Activated naive CD8-positive, alpha-beta T cell (primary cell): ENCODE measurements around the gene SOX21.
"Not testable (repeated sequence)": the region's sequence is repeated elsewhere in the genome, so short reads cannot be mapped to it uniquely, and the experiment has no call there.

ENCODE experiments used
- H3K27ac Mint-ChIP-seq: one replicate; pipeline ENCODE4 v1.8.0; 2021; ENCODE audit warnings: mixed read lengths
- H3K27me3 Mint-ChIP-seq: one replicate; pipeline ENCODE4 v1.8.0; 2021; ENCODE audit warnings: mixed read lengths
- H3K36me3 Mint-ChIP-seq: one replicate; pipeline ENCODE4 v1.8.0; 2021; ENCODE audit warnings: mixed read lengths
- H3K4me1 Mint-ChIP-seq: one replicate; pipeline ENCODE4 v1.8.0; 2021; ENCODE audit warnings: low read depth, mixed read lengths
- H3K4me3 Mint-ChIP-seq: one replicate; pipeline ENCODE4 v1.8.0; 2021; ENCODE audit warnings: mild to moderate bottlenecking, mixed read lengths
- H3K9me3 Mint-ChIP-seq: one replicate; pipeline ENCODE4 v1.8.0; 2021; ENCODE audit warnings: low read depth, mixed read lengths

SOX21 gene

DNA sequence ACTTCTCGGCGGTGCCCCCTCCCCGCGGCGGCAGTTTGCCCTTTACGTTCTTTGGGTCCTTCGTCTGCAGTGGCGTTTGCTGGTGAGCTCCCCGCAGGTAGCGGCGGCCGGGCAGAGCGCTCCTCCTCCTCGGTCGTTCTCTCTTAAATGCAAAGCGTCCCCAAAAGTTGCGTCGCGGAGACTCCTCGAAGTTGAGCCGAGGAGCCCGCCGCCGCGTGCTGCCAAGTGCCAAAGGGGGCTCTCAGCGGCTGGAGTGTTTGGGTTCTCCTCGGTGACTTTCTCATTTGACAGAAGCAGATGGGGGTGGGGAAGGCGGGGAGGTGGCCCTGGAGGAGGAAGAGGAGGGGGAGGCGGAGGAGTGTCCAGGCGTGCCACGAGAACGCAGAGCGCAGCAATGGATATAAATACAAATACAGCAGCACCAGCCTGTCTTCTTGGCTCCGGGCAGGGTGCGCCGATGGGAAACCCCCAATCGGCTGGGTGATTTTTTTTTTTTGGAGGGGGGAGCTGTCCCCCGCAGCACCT, at the start of gene SOX21:
Gene SOX21 (minus strand): TSS at position 259 of the 525 bp plus-strand sequence. CDS start 496 bp downstream, outside the sequence.
- Mint-ChIP-seq H3K4me3 (peak within 1 kb of the TSS; percentile 77), H3K27ac (no peak within 1 kb of the TSS)

DNA sequence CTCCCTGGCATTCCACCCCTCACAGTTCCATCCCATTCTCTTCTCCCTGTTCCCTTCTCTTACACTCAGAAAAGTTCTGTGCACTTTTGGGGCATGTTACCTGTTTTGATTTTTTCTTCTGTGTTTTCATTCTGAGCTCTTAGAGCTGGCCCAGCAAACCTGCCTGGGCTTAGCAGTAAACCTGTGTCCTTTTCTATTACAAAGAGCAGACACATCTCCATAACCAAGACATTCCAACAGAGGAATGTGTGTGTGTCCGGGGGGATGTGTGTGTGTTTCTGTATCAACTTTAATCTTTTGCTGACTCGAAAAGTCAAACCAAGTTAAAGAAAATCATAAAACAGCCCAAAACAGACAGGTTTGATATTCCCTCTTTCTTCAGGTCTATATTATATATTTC, 49.1 kb upstream of the SOX21 start:
- no peak overlapping the region for H3K27ac Mint-ChIP-seq
- H3K27me3 Mint-ChIP-seq: peaks cover 23% of the 10 kb centered on the region
- no peaks in the 10 kb centered on the region for H3K9me3 Mint-ChIP-seq
- H3K4me1 Mint-ChIP-seq: no peaks in the 10 kb centered on the region
- H3K36me3 Mint-ChIP-seq: no peaks in the 10 kb centered on the region
- H3K4me3 Mint-ChIP-seq: no peak overlapping the region

More for the DNA sequence above, at the start of gene SOX21:
- Mint-ChIP-seq H3K27me3 (peaks cover 49% of the 10 kb centered on the region), H3K9me3 (no peaks in the 10 kb centered on the region), H3K36me3 (no peaks in the 10 kb centered on the region), H3K4me1 (peaks cover 27% of the 10 kb centered on the region)

DNA sequence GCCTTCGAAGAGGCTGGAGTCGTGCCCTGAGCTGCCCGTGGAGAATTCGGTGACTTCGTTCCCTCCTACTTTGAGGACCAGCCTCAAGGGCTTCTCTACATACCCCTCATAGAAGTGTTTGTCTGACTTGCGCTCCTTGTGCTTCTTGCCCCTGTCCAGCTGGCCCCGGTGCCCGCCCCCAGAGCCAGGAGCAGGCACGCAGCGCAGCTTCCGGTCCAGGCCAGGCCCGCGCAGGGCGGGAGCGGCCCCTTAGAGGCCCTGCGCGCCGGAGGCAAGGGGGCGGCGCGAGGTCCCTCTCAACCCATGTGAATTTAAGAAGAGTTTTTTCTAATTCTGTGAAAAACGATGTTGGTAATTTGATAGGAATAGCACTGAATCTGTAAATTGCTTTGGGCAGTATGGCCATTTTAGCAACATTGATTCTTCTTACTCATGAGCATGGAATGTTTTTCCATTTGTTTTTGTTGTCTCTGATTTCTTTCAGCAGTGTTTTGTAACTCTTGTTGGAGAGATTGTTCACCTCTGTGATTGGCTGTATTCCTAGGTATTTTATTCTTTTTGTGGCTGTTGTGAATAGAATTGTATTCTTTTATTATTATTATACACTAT, 46.9 kb upstream of the SOX21 start:
- H3K27me3 Mint-ChIP-seq: peaks cover 22% of the 10 kb centered on the region
- H3K9me3 Mint-ChIP-seq: no peaks in the 10 kb centered on the region
- no peaks in the 10 kb centered on the region for H3K36me3 Mint-ChIP-seq
- no peak overlapping the region for H3K27ac Mint-ChIP-seq
- no peak overlapping the region for H3K4me3 Mint-ChIP-seq
- H3K4me1 Mint-ChIP-seq: no peaks in the 10 kb centered on the region

DNA sequence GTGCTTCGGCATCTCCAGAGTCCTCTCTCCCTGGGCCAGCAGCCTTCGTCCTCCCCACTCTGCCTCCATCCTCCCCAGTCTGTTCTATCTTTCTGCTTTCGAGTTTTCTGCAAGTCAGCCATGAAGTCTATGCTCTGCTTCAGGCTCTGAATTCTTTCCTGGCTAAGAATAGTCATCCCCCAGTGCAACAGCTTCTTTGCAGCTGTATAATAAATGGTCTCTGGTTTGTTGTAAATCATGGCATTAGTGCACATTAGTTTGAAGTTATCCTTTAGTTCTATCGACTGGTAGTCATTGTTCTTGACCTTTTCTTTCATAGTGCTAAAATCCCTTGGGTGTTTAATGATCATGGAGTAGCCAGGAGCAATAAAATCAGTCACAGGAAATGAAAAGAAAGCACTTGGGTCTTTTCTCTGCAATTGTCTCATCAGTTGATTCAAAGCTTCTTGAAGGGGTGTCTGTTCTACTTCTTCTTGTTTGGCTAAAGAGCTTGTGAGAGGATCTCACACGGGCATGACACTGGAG, 46.2 kb upstream of the SOX21 start:
- Mint-ChIP-seq H3K27ac (no peak overlapping the region), H3K36me3 (no peaks in the 10 kb centered on the region), H3K4me3 (no peak overlapping the region), H3K27me3 (peaks cover 22% of the 10 kb centered on the region), H3K9me3 (no peaks in the 10 kb centered on the region), H3K4me1 (no peaks in the 10 kb centered on the region)

DNA sequence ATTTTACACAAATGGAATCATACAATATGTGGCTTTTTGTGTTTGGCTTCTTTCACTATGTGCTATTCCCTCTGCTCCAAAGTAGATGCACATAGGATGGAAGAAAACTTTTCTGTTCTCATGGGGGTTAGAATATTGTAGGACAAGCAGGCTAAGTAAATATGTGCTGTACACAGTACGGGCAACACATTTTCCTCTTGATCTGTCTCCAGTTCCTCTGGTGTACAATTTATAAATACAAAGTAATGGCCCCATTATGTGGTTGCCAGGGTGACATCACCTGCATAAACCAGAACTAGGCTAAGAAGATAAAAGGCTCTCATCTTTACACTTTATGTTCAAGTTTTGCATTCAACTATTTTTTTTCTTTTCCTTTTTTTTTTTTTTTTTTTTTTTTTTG, 41.0 kb upstream of the SOX21 start:
- H3K9me3 Mint-ChIP-seq: no peaks in the 10 kb centered on the region
- no peaks in the 10 kb centered on the region for H3K4me1 Mint-ChIP-seq
- H3K36me3 Mint-ChIP-seq: no peaks in the 10 kb centered on the region
- no peak overlapping the region for H3K4me3 Mint-ChIP-seq
- H3K27me3 Mint-ChIP-seq: peaks cover 13% of the 10 kb centered on the region
- H3K27ac Mint-ChIP-seq: no peak overlapping the region

DNA sequence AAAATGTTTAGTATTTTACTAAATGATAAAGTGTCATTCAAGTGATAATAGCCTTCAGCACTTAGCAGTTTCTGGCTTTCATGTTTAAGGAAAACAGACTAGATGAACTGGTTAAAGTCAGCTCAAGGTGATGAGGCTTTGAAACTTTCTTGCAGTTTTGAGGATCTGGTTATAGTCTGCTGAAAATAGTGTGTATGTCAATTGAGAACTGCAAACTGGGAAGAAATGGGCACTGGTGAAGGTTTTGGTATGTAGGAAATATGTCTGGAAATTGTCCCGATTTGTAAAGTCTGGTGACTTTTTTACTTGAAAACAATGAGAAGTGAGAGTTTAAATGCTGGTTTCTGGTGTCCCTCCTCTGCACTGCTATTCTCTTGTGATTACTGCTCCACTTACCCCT, 36.8 kb upstream of the SOX21 start:
- Mint-ChIP-seq H3K27me3 (peaks cover 15% of the 10 kb centered on the region), H3K4me1 (no peaks in the 10 kb centered on the region), H3K36me3 (no peaks in the 10 kb centered on the region), H3K4me3 (no peak overlapping the region), H3K9me3 (no peaks in the 10 kb centered on the region), H3K27ac (no peak overlapping the region)

DNA sequence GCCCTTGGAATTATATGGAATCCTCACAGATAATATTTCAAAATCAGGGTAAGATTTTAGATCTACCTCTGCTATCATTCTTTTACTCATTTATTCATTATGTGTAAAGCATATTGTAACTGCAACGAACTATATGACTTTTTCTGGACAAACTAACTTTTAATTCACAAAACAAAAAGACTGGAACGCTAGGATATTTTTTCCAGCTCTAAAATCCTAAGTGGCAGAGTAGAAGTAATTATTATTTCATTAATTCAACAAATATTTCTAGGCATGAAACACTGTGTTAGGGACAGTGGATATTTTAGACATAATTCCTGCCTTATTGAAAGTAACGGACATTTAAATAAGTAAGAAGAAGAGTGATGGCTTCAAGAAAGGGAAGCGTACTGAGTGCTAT, 26.9 kb upstream of the SOX21 start:
- Mint-ChIP-seq H3K36me3 (no peaks in the 10 kb centered on the region), H3K4me3 (no peak overlapping the region), H3K27me3 (peaks cover 7% of the 10 kb centered on the region), H3K9me3 (no peaks in the 10 kb centered on the region), H3K4me1 (no peaks in the 10 kb centered on the region), H3K27ac (no peak overlapping the region)

DNA sequence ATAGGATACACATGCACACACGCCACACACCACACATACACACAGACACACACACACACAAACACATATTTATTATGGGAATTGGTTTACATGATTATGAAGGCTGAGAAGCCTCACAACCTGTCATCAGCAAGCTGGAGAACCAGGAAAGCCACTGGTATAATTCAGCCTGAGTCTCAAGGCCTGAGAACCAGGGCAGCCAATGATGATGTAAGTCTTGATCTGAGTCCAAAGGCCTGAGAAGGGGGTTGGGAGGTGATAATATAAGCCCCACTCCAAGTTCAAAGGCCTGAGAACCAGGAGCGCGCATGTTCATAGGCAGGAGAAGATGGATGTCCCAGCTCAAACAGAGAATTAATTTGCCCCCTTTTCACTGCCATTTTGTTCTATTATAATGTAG, 18.7 kb upstream of the SOX21 start:
- Mint-ChIP-seq H3K36me3 (peaks cover 2% of the 10 kb centered on the region), H3K4me3 (no peak overlapping the region), H3K27ac (no peak overlapping the region), H3K27me3 (peaks cover 8% of the 10 kb centered on the region), H3K9me3 (peaks cover 3% of the 10 kb centered on the region), H3K4me1 (no peaks in the 10 kb centered on the region)

DNA sequence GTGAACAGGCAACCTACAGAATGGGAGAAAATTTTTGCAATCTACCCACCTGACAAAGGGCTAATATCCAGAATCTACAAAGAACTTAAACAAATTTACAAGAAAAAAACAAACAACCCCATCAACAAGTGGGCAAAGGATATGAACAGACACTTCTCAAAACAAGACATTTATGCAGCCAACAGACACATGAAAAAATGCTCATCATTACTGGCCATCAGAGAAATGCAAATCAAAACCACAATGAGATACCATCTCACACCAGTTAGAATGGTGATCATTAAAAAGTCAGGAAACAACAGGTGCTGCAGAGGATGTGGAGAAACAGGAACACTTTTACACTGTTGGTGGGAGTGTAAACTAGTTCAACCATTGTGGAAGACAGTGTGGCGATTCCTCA, 17.6 kb upstream of the SOX21 start:
- not testable (repeated sequence) for H3K27me3 Mint-ChIP-seq, H3K9me3 Mint-ChIP-seq, H3K4me1 Mint-ChIP-seq, H3K27ac Mint-ChIP-seq, H3K36me3 Mint-ChIP-seq, H3K4me3 Mint-ChIP-seq

DNA sequence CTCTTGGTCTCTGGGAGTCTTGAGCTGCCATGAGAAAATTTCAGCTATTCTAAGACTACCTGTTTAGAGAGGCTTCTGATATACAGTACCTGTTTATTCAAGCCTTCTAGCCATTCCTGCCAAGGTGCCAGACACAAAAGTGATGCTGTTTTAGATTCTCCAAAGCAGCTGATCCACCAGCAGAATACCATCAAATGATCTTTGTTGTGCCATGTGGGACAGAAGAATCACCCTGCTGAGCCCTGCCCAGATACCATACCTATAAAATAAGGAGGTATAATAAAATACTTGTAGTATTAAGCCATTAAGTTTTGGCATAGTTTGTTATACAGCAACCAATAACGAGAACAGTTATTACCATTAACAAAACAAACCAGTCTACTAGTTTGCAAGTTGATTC, 14.1 kb upstream of the SOX21 start:
- H3K4me3 Mint-ChIP-seq: no peak overlapping the region
- peaks cover 2% of the 10 kb centered on the region for H3K36me3 Mint-ChIP-seq
- H3K27me3 Mint-ChIP-seq: peaks cover 19% of the 10 kb centered on the region
- no peak overlapping the region for H3K27ac Mint-ChIP-seq
- H3K4me1 Mint-ChIP-seq: no peaks in the 10 kb centered on the region
- peaks cover 7% of the 10 kb centered on the region for H3K9me3 Mint-ChIP-seq

DNA sequence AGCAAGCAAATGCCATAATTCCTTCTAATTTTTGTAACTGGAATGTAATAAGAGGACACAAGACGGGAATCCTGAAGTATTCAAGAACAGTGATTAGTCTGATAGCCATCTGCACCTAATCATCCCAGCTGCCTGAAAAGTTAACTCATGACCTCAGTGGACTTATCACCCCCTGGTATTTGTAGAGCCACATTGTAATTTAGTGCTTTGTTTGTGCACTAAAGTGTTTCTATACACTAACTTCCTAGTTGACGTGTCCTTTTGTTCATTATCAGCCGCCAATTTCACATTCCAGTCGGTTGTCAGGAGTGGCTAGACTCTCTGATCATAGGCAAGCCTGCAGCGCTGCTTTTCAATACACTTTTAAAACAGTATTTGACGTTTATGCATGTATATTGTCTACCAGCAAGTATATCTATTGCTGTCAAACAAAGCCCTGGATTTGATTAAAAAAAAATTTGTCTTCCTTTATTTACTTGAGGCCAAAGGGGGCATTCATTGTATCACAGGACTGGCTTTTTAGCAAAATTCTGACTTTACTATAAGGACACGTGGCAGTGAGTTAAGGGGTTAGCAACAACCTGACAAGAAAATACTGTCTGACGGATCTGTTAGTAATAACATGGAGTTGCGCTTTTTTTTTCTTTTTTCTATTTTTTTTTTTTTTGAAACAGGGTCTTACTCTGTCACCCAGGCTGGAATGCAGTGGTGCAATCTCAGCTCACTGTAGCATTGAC, 10.4 kb upstream of the SOX21 start:
- peaks cover 4% of the 10 kb centered on the region for H3K9me3 Mint-ChIP-seq
- no peaks in the 10 kb centered on the region for H3K36me3 Mint-ChIP-seq
- H3K27me3 Mint-ChIP-seq: peaks cover 17% of the 10 kb centered on the region
- H3K4me1 Mint-ChIP-seq: no peaks in the 10 kb centered on the region
- H3K27ac Mint-ChIP-seq: no peak overlapping the region
- H3K4me3 Mint-ChIP-seq: no peak overlapping the region

DNA sequence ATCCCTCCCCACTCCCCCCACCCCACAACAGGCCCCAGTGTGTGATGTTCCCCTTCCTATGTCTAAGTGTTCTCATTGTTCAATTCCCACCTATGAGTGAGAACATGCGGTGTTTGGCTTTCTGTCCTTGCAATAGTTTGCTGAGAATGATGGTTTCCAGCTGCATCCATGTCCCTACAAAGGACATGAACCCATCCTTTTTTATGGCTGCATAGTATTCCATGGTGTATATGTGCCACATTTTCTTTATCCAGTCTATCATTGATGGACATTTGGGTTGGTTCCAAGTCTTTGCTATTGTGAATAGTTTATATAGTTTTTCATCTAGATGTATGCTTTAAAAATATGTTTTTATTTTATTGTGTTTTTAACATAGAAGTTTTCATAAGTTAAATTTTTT, 6.4 kb upstream of the SOX21 start:
- H3K36me3 Mint-ChIP-seq, H3K27ac Mint-ChIP-seq, H3K9me3 Mint-ChIP-seq, H3K4me3 Mint-ChIP-seq, H3K4me1 Mint-ChIP-seq: not testable (repeated sequence)
- H3K27me3 Mint-ChIP-seq: peaks cover 39% of the 10 kb centered on the region

DNA sequence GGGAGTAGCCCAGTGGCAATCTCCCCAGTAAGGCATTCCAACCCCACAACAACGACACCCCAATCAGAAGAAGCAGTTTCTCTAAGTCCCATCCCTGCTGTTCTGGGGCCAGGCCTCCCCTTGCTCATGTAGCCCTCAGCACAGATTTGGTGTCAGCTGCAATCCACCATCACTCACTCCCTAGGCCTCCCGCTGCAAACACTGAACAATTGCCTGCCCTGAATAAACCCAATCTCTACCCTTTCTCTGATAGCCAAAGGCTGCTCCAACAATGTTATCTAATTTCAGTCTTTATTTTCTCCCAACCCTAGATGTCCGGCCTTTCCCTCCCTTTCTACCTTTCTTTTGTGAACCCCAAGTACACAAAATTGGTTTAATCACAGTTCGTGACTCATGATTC, 5.6 kb upstream of the SOX21 start:
- Mint-ChIP-seq H3K36me3 (no peaks in the 10 kb centered on the region), H3K9me3 (no peaks in the 10 kb centered on the region), H3K27ac (no peak overlapping the region), H3K4me3 (no peak overlapping the region), H3K4me1 (peaks cover 3% of the 10 kb centered on the region), H3K27me3 (peaks cover 36% of the 10 kb centered on the region)

DNA sequence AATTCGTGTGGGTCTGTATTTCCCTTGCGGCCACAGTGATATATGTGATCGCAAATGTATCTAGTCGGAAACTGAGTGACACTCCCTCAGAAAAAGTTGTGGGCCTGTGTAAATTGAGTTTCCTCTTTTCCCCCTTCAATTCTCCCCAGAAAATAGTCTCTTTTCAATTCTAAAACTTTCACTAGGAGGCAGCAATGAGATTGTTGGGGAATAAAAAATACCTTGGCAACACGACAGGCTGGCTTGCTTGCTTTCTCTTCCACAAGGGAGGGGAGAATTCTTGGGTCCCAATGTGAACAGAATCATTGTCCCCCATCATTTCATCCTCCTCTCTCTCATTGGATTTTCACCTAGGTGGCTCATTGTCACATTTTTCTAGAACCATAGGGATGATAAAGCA, 3.7 kb upstream of the SOX21 start:
- no peaks in the 10 kb centered on the region for H3K36me3 Mint-ChIP-seq
- no peak overlapping the region for H3K27ac Mint-ChIP-seq
- H3K4me3 Mint-ChIP-seq: no peak overlapping the region
- H3K9me3 Mint-ChIP-seq: no peaks in the 10 kb centered on the region
- H3K27me3 Mint-ChIP-seq: peaks cover 34% of the 10 kb centered on the region
- peaks cover 8% of the 10 kb centered on the region for H3K4me1 Mint-ChIP-seq

DNA sequence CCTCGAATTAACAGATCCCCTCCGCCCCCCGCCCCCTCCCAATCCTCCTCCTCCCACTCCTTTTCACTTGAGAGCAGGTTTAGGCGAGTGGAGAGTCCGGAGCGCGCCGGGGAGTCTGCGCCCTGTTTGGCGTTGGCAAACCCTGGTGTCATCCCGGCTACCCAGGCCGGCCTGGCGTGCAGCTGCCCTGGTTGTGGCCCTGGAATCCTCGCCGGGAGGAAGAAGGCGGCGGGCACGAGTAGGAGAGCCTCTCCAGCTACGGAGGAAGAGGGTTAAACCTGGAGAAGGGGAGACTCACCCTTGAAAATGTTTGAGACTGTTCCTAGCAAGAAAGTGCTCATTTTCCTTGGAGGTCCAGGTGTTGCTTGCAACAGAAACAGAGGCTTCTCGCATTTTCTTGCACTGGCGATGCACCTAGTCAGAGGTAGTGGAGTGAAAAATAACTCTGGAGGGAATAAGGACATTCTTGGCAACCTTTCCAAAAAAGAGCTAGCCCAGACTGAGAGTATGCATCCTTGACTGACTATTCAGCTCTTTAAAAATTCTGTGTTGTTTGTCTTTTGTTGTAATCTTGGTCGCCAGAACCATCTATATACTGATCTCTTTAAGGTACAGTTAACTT, 1.3 kb upstream of the SOX21 start:
- Mint-ChIP-seq H3K27ac (no peak overlapping the region), H3K4me1 (peaks cover 16% of the 10 kb centered on the region), H3K27me3 (peaks cover 43% of the 10 kb centered on the region), H3K9me3 (no peaks in the 10 kb centered on the region), H3K36me3 (no peaks in the 10 kb centered on the region), H3K4me3 (peak overlapping the region; percentile 43)
